Measurements from ENCODE around the gene TMEM81.

Gene TMEM81, protein sequence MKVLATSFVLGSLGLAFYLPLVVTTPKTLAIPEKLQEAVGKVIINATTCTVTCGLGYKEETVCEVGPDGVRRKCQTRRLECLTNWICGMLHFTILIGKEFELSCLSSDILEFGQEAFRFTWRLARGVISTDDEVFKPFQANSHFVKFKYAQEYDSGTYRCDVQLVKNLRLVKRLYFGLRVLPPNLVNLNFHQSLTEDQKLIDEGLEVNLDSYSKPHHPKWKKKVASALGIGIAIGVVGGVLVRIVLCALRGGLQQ

DNA sequence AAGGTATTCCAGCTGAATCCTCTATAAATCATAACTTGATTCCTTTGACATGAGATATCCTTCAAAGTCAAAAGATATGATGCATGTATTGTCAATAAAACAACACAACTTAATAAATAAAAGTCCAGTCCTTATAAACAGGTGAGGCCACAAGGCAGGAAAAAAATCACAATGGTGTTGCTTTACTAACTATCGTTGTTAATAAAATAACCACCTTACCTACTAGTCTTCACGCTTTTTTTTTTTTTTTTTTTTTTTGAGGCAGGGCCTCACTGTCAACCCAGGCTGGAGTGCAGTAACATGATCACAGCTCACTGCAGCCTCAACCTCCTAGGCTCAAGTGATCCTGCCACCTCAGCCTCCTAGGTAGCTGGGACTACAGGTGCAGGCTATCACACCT, at the start of gene TMEM81:
TSS of gene TMEM81 (minus strand) at position 101 of the 400 bp plus-strand sequence. CDS start 140 bp downstream, outside the sequence.
- no peak for DNase-seq

DNA sequence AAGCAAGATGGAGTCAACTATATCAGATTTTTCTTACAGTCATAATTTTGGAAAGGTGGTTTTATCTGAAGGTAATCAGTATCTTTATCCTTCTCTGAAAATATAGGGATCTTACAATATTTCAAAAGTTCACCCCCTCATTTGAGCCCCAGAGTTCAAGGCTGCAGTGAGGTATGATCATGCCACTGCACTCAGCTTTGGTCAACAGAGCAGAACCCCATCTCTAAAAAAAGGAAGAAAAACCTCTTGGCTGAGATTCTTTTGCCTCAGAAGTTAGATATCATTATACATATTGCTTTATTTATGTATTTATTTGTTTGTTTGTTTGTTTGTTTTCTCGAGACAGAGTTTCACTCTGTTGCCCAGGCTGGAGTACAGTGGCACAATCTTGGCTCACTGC, 49.0 kb upstream of the TMEM81 start:
- DNase-seq = no peak

DNA sequence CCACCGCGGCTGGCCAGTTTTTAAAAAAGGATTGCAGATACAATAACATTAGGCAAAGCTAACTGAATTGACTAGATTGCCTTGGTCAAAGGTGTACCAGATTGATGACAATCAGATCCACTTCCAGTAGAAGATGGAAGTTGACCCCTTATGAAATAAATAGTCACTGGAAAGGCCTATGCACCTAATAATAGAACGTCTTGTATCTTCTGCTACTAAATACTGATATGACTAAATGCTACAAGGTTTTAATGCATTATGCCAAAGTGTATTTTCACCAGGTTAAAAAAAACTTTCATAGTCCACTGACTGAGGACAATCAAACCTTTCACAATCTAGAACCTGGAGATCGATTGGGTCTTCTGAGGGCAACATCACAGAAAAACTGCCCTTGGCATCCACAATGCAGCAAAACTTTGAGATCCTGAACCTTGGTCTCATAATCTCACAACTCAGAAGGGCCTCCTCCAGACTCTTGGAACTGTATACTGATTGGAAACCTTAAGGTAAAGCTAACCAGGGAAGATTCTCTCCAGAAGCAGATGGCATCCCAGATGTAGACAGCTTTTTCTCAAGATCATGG, 45.3 kb upstream of the TMEM81 start:
- DNase-seq = no peak

DNA sequence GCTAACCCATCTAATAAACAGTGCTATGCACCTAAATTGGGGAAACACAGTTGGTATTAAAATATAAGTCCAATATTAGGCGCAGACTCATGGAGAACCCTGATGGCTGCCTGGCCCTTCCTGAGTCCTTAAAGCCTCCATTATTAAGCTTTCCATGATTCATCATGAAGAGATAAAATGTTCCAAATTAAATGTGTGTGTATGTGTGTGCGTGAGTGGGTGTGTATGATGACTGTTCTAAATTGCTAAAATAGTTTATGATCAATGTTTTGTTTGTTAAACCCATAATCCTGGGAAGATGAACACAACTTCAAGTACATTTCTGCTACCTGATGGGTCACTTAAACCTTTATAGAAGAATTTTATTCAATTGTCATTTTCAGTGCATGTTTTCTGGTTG, 43.8 kb upstream of the TMEM81 start:
- no peak for DNase-seq

DNA sequence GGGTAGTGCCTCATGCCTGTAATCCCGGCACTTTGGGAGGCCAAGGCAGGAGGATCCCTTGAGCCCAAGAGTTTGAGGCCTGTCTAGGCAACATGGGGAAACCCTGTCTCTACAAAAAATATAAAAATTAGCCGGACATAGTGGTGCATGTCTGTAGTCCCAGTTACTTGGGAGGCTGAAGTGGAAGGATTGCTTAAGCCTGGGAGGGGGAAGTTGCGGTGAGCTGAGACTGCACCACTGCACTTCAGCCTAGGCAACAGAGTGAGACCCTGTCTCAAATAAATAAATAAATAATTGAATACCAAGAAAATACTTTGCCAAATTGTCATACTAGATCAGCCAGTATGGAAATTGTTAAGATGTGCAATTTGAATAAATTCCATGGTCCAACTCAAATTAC, 43.4 kb upstream of the TMEM81 start:
- DNase-seq = no peak

DNA sequence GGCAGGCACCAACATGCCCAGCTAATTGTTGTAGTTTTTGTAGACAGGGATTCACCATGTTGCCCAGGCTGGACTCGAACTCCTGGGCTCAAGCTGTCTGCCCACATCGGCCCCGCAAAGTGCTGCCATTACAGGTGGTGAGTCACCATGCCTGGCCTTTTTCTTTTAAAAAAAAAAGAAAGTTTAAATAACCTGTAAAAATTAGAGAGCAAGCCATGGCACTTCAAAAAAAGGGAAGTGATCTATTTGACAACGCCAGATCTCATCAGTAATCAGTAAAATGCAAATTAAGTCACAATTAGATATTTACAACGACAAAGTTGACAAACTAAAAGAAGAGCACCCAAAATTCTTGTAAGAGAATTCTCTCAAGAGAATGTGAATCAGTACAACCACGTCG, 40.5 kb upstream of the TMEM81 start:
- DNase-seq = no peak

DNA sequence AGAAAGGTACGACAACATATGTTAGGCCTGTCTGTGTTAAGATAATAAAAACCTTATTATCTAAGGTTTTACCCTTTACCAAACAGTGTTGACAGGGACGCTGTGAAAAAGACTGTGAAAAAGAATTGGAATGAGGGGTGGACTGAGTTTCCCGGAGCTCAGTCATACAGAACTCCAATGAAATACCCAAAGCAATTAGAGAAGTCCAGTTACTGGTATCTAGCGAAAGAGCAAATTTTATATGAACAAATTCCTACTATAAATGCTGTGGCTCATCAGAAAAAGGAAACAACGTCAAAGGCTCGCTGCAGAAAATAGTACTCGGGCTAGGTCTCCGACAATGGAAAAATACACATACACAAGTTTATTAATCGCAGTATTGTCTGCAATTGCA, 38.2 kb upstream of the TMEM81 start:
- no peak for DNase-seq

DNA sequence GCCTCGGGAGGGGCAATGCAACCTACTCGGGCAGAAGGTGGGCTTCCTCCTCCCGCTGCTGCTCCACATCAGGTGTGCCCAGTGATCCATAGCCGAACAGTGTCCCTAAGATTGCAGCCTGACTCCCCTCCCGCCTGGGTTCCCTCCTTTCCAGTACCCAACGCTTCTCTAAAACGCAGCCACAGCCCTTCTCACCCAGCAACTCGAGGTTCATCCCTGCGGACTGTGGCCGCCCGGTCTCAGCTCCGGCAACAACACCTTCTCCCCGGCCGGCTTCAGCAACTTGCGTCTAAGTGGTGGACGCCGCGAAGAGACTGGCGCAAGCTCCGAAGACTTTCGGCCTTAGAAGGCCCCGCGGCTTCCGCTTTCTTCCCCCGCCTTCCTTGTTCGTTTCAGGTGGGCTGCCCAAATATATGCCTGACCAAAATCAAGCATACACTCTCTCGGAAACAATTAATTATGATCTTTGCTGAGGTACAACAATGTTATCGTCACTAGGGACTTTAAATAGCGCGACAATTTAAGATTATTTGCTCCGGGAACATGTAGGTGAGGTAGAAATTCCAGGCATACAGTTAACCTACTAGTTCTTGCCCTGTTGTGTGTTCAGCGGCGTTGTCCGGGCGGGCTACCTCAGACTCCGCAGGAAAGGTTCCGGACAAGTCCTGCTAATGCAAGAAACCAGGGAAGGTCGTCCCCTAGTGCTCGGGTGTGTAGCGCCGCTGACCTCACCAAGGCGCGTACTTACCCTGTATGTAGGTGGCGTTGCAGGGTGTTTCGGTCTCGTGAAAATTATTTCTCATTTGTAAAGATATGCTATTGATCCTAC, 37.6 kb upstream of the TMEM81 start, which contains the start of gene RBBP5:
TSS of gene RBBP5 (minus strand) at position 319 of the 829 bp plus-strand sequence. CDS start at position 214, 105 bp downstream.
- peak; percentile 92 to 95 for DNase-seq

DNA sequence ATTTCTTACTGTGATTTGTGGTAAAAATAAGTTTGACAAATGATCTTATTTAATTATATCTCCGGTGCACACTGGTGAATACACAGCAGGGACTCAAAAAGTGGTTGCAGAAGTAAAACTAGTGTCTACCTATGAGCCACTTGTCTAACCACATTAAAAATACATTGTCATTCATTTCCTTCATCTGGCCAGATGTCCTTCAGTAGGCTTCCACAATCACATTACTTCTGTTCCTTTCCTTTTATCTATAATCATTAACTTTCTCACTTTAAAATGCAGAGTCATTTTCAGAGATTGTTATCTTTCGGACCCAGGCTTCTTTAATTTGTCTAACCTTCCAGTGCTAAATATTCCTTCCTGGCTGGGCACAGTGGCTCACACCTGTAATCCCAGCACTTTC, 34.5 kb upstream of the TMEM81 start:
- no peak for DNase-seq

DNA sequence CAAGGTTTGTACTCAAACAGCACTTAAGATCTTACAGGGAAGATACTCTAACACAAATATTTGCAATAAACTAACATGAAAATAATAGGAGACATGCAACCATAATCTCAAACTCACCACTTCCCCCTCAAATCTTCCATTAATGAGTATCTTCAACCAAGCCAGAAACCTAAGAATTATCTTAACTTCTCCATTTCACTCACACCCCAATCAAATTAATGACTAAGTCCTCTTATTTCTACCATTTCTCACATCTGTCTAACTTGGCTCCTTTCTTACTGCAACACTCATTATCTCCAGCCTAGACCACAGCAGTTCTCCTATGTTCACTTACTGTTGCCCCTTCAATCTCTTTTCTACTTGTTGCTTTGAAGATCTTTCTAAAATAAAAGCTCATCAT, 27.1 kb upstream of the TMEM81 start:
- no peak for DNase-seq

DNA sequence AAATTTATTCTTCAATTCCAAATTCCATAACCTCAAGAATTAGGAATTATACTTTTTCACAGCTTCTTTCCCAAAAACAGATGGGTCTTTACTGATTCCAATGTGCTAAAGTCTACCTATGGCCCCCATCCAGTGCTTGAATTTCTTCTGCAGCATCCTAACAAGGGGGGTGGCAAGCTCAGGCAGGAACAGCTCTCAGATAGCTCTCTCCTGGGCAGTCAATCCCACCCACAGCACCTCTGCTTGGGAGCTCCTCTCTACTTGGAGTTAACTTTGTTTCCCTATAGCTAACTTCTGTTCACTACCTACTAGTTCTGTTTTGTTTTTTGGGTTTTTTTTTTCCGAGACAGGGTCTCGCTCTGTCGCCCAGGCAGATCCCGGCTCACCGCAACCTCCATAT, 25.5 kb upstream of the TMEM81 start:
- DNase-seq = no peak

DNA sequence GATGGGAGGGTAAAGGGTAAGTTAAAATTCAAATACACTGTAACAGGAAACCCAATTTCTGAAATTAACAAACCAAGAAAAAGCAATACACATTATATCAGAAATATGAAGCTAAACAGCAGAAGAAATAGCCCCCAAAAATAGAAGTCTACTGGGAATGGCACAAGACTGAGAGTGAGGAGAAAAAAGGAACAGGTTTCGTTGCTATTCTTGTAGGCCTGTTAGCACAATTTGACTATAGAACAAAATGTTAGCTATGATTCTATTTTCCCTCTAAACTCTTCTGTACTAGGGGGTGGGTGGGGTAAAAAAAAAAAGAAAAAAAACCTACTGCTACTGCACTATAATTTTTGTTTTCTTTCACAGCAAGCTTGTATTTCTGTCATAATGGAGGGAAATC, 25.0 kb upstream of the TMEM81 start:
- DNase-seq = no peak

DNA sequence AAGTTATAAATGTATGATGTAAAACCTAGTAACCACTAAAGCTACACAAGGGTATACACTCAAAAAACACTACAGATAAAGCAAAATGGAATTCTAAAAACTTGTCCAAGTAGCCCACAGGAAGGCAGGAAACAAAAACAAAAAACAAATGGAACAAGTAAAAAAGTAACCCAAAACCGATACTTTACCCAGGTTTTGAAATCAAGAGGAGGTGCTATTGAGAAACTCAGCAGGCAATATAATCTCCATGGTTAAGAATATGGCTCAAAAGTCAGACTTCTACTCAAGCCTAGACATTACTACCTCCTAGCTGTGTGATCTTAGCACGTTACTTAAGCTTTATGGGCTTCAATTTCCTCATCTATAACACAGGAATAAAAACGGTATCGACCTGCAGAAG, 24.2 kb upstream of the TMEM81 start:
- no peak for DNase-seq

DNA sequence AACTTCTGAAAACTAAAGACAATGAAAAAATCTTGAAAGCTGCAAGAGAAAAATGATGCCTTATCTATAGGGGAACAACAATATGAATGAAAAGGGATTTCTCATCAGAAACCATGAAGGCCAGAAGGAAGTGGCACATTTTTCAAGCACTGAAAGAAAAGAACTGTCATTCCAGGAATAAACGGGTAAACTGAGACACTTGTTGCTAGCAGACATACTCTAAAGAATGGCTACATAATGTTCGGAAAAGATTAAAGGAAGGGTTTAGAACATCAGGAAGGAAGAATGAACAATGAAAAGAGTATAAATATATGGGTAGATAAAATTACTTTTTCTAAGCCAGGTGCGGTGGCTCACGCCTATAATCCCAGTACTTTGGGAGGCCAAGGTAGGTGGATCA, 23.1 kb upstream of the TMEM81 start:
- no peak for DNase-seq

DNA sequence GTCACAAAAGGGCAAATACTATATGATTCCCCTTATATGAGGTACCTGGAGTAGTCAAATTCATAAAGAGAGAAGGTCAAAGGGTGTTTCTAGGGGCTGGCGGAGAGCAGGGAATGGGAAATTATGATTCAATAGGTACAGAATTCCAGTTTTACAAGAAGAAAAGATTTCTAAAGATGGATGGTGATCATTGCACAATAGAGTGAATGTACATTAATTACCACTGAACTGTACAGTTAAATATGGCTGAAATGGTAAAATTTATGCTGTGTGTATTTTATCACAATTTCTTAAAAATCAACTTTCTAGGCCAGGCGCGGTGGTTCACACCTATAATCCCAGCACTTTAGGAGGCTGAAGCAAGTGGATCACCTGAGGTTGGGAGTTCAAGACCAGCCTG, 18.1 kb upstream of the TMEM81 start:
- no peak for DNase-seq

DNA sequence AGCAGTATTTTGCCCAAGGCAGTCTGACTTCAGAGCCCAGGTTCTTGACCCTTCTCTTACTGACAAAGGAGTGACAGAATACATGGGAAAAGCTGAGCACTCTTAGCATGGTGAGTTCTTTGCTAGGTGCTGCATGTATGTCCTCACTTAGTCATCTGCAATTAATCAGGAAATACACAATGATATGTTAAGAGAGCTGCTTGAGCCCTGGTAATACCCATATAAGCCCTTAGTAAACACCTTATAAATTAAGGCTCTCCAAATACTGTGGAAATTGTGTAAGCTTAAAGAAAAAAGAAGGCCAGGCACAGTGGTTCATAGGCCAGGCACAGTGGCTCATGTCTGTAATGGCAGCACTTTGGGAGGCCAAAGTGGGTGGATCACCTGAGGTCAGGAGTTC, 14.0 kb upstream of the TMEM81 start:
- no peak for DNase-seq

DNA sequence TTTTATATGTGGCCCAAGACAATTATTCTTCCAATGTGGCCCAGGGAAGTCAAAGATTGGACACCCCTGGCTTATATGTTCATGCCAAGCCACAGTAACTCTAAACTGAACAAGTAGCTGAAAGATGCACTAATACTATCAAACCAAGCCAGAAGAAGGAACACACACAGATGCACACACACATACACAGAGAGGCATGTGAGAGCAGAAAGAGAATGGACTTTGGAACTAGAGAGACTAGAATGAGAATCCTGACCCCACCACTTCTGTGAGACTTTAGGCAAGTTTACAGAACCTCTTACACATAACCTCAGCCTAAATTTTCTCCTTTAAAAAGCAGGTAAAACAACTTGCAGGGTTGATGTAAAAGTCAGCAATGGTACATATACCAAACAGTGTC, 11.2 kb upstream of the TMEM81 start:
- DNase-seq = no peak

DNA sequence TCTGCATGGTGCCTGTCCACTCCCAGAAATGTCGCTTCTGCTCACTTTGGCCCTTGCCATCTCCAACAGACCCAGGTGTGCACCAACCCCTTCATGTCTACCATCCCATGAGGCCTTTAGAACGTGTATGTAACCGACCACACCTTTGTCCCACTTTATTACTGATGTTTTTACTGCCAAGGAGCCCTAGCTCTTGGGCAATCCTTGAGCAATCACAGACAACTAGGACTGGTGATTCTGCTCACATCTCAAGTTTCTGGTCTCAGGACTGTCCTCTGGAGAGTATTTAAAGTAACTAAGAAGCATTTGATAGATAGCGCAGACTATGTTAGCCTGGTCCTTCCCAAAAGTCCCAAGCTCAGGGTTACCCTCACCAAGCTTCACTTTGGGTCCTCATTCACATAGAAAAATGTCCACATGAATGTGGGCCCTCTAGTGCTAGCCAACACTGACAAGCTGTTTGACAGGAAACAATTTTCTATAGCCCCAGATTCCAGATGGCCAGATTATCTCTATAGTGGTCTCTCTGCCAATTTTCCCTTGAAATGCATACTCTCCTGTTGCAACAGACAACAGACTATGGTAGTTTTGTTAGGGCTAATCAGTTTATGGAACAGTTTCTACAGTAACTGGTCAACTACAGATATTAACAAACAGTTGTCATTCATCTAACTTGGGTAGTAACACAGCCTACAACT, 6.9 kb upstream of the TMEM81 start:
- DNase-seq = no peak

DNA sequence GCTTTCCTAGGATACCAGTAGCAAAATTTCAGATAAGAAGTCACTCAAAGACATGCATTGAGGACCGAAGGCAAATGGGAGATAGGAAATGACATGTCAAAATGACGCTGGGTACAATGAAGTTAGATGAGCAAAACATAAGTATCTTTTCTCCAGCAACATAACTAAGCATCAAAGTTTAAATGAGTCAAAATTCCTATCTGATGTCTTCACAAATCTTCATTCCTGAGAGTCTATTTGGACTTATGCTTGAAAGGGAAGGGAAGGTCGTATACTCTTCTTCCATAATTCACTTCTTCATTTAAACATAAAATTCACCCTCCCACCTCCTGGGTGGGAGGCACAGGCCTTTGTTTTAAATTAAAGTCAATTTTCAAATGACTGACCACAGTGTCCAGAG, 4.1 kb upstream of the TMEM81 start:
- DNase-seq = no peak

DNA sequence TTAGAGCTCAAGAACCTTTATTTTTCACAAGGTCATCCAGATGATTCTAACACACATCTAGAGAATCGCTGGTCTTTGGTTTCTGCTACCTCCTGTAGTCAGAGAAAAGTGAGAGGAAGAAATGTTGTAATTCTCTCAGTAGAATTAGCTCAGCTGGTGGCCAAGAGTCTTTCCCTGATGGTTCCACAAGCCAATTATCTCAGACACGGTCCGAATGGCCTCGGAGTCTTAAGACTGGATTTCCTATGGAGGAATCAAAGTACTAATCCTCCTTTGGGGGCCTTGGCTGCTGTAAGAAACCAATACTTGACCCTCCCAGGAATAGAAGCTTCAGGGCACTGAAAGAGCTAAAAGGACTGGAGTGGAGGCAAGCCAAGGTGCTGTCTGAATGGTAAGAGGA, 1.8 kb downstream of the TMEM81 start:
- no peak for DNase-seq

DNA sequence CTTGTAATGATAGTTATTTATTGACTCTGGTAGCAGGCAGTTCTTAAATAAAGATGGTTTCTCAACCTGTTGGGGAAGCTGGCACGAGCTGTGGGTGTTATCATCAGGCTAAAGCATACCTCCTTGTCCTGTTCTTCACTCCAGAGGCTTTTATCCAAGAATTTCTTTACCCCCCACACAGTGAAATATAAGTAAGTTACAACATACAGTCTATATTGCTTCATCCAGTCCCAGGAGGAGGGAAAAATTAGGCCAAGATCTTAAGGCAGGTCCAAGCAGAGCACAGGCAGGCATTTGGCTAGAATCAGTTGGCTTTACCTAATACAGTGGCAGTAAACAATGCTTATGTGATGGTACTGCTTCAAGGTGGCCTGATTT, 6.3 kb downstream of the TMEM81 start:
- DNase-seq = no peak

DNA sequence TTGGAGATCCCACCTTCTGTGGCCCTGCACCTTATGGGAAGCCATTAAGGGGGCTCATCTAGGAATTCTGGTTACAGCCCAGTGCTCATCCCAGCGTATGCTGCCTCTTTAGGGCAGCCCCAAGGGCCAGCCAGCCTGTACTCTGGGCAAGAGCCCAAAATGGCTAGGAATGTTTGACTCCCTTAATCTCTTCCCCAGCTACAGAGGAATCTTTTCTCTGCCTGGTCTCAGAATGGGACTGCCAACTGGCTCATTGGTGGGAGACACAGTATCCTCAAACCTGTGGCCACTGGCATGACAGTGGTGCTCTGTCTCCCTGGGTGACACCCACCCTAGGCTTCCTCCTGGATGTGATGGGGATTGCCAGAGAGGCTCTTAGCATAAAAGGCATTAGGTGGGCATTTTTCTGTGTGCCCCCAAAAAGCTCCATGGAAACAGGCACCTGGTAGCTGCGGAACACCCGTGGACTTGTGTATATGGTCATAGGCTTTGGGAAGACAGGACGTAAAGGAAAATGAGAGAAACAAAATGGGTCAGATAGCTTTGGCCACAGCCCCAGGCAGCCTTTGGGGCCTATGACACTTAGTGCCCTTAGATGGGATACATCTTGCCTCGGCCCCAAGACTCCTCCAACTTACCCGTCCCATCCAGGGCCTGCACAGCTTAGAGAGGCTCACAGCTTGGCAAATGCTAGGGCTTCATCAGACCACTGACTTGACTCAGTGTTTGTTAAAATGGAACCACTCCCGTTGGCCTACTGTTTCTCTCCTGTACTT, 6.9 kb downstream of the TMEM81 start:
- DNase-seq = no peak

DNA sequence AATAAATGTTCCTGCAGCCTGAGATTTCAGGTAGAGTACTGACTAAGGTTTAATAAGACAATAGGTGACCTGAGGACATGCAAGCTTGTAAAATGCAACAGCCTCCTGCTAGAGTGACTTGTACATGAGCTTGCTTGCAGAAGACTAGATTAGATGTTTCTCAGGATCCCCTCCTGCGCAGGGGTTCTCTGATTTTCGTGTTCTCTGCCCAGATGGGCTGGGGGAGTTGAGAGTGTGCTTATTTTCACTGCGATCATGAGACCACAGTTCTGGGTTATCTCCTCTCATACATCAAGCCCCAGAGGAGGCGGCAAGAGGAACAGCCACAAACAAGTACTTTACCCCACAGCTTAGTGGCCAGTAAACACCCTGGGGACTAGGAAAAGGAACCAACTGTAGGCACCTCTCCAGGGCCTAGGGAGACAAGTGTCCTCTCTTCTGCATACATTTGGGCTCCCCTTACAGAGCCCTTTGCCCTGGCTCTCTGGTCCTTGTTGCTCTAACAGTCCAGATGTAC, 8.0 kb downstream of the TMEM81 start:
- no peak for DNase-seq

Data from SHP77 (cell line).